Measurements from ENCODE around the gene GIGYF2.
A peak's percentile ranks its signal among the peaks of the same experiment; 100 is the strongest.
"Not testable (repeated sequence)": the region's sequence is repeated elsewhere in the genome, so short reads cannot be mapped to it uniquely, and the experiment has no call there.

Gene GIGYF2

DNA sequence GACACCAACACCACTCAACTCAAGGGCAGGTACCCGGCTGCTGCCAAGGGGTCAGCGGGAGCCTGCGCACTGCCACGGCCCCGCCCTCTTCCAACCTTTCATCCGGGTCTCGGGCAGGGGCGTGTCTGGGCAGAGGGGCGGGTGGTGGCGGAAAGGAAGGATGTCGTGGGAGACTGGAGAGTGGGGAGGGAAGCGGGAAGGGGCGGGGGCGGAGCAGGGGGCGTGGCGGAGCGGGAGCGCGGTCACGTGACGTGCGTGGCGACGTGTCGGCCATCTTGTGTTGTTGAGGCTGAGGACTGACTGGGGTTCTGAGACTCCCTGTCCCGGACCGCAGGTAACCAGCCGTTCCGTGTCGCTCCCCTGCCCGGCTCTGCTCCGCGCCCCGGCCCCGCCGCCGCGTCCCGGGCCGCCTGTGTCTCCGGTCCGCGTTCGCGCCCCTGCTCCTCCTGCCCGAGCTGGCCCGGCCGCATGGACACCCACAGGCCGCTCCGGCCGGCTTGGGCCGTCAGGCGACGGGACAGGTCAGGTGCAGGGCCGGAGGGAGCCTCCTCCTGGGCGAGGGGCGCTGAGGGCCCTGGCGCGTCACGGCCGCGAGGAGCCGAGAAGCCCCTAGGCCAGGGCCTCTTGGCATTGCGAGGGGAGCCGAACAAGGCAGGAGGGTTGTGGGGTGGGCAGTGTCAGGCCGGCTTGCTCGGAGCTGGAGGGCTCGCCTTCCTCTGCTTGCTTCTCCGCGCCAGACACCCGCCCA, at the start of gene GIGYF2:
Gene GIGYF2, plus strand, starts transcription at position 273 of the 748 bp plus-strand sequence. CDS start 37,867 bp downstream, outside the sequence.
- peak; percentile 94 for DNase-seq

DNA sequence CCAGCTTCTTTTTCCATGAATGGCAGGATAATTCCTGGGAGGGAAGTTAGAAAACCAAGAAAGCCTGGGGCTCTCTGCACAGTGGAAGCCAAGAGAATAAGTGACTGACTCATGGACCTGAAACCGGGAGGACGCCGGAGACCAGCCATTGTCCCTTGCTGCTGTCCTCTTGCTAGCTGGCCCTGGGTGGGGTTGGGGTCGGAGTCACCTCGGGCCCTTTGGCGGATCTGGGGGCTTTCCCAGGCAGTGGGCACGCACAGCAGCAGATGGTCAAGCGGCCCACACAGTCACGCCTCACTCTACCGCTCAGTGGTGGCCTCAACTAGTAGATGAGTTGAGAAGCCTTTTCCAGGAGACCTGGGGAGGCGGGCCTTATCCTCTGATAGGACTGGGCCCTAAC, 48.1 kb upstream of the GIGYF2 start:
- DNase-seq: no peak

GRCh38 chr2:232652505-232652851, 44.7 kb upstream of the GIGYF2 start:
- DNase-seq: no peak

- DNase-seq: no peak
Observed at GRCh38 chr2:232653441-232653840, 43.7 kb upstream of the GIGYF2 start.

GRCh38 chr2:232655392-232655791, 41.7 kb upstream of the GIGYF2 start:
- DNase-seq: no peak

GRCh38 chr2:232658217-232658785, 38.8 kb upstream of the GIGYF2 start:
- no peak for DNase-seq

DNA sequence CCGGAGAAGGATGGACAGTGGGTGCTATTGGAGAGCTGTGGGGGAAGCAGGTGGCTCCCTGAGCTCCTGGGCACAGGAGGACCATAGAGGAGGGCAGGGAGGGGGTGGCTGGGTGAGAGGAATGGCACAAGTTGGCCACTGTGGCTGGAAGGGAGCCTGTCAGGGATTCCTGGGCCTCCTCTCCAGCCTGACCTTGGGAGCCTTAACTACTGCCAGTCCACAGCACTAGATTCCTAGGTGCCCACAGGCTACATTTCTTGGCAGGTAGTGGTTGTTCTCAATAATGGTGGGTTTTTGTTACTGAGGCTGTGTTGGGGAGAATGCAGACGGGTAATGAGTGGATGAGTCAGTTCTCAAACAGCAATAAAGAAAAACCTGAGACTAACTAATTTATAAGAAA, 37.8 kb upstream of the GIGYF2 start:
- no peak for DNase-seq

DNA sequence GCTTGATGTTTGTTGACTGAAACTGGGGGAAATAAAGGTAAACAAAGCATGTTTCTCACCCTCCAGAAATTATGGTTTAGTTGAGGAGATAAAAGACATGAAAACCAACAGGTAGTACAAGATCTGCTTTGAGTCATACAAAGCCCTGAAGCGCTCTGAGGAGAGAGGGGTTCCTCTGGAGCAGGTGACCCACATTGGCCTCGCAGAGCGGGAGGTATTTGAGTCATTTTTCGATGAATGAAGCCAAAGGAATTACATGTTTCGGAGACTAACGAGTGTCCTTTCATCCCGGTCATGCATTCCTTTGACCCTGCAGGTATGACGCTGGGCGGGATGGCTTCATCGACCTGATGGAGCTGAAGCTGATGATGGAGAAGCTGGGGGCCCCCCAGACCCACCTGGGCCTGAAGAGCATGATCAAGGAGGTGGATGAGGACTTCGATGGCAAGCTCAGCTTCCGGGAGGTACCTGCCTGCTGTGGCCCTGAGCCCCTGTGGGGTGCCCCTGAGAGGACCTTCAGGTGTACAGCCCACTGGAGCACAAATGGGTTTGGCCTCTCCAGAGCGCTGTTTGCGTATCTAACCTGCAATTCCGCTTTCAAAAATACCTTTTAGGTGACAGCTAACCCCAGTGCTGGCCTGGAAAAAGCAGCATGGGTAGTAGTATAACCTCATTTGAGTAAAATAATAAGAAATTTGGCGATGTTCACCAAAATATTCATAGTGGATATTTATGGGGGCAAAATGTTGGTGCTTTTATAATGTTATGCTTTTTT, 34.5 kb upstream of the GIGYF2 start:
- DNase-seq: no peak

DNA sequence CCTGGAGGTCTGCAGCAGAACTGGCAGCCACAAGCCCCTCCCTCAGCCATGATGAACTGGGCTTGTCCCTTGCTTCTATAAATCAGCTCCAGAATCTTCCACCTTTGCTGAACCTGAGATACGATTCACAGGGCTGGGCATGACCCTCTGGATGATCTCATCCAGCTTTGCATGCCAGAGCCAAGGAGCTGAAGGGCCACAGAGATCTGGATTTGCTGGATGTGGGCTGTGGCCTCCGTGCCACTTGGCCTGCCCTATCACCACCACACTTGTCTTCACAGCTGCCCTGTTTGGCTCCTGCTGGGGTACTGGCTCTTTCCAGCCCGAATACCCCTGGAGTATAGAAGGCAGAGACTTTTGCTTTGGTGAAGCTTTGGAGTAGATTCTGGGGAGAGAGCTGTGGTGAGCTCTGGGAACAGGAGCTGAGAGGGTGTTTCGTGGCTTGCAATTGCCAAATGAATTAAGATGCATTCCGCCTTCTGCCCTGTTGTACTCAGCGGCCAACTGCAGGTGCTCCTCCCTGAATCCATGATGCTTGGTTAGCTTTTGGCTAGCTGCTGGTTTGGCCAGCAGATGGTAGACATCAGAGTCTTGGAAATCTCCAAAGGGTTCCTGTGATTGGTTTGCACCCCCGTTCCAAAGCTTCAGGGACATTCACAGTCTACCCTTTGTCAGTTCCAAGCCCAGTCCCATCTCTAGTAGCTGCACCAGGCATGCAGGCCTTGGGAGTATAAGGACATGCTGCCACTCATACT, 30.9 kb upstream of the GIGYF2 start:
- no peak for DNase-seq

GRCh38 chr2:232667989-232668583, 29.0 kb upstream of the GIGYF2 start:
- no peak for DNase-seq

DNA sequence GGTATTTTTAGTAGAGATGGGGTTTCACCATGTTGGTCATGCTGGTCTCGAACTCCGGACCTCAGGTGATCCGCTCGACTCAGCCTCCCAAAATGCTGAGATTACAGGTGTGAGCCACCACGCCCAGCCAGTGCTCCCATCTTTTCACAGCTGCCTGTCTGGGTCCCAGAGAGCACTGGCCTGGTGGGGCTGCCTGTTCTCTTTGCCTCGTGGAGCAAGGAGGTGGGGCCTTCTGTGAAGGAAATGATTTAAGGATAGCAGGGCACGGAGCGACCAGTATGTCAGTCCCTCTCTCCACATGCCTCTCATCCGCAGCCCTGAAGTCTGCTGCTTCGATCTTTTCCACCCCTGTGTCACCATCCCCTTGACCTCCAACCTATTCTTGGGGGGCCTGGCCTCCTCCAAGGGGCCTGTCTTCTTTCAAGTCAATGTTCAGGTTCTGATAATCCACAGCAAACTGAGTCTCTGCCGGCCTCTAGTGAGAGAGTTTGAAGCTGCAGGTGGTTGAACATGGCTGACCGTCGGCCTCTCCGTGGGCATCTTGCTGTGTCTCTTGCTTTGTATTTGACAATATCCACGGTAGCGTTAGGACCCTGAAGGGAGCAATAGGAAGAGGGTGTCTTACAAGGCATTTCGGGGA, 28.2 kb upstream of the GIGYF2 start:
- DNase-seq: no peak

GRCh38 chr2:232672588-232672987, 24.5 kb upstream of the GIGYF2 start:
- DNase-seq: no peak

GRCh38 chr2:232674491-232674890, 22.6 kb upstream of the GIGYF2 start:
- no peak for DNase-seq

DNA sequence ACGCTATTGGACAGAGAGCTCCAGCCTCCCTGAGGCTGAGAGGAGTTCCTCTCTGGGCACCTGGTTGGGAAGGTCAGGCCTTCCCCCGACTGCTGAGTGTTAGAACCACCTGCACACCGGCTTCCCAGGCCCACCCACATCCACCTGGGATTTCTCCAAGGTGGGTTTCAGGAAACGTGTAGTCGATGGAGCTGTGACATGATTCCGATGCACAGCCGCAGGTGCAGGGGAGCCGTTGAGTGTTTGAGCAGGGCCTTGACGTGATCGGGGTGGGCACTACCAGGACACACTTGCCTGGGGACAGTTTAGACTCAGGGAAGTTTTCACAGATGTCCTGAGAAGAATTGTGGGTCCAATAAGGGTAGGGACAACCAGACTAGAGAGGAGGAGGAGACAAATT, 21.8 kb upstream of the GIGYF2 start:
- DNase-seq: no peak

- no peak for DNase-seq
Observed at GRCh38 chr2:232680006-232680405, 17.1 kb upstream of the GIGYF2 start.

GRCh38 chr2:232681527-232681926, 15.6 kb upstream of the GIGYF2 start:
- DNase-seq: no peak

GRCh38 chr2:232683368-232683767, 13.8 kb upstream of the GIGYF2 start:
- DNase-seq: no peak

- not testable (repeated sequence) for DNase-seq
Observed at GRCh38 chr2:232685391-232685790, 11.7 kb upstream of the GIGYF2 start.

GRCh38 chr2:232687382-232688160, 9.6 kb upstream of the GIGYF2 start:
- DNase-seq: no peak

- no peak for DNase-seq
Observed at GRCh38 chr2:232688201-232688600, 8.9 kb upstream of the GIGYF2 start.

DNA sequence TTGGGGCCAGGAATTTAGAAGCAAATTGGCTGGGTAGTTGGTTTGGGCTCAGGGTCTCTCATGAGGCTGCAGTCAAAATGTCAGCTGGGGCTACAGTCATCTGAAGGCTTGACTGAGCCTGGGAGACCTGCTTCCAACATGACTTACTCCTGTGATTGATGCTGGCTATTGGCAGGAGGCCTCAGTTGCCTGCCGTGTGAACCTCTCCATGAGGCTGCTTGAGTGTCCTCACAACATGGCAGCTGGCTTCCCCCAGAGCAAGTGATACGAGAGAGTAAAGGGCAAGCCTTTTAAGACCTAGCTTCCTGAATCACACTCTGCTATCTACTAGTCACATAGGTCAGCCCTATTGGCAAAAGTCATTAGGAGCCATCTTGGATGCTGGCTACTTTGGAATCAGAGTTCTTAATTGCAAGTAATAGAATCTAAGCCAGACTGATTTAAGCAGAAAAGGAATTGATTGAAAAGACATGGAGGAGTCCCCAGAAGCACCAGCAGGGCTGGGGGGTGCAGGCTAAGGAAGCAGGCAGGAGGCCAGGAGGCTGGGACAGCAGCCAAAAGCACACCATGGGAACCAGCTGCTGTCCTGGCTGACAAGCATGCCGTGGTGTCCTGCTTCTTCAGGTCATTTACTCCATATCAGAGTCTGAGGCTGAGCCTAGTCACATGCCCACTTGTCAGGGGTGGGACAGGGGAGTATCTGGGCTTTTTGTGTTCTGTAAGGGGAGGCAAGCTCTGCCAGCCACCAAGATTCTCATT, 7.8 kb upstream of the GIGYF2 start:
- DNase-seq: peak; percentile 8

Data from DMS153 (cell line).